MCF 10A (cell line): Measurements from ENCODE around the gene DRGX. TPM values are rescaled to one million over a fixed set of nuclear protein-coding genes. Genes with fewer than 3 reads are reported as not detected.

Source experiments
- BruUV-seq: library from RNA; stranded (reverse); fragments of 400-500 nt; replicated peaks from 2 replicates; lab custom pipeline; 2021; lab: Mats Ljungman, UMichigan
- CTCF ChIA-PET: fragments of 300-600 bp; sonication (Branson Sonifier 250); formaldehyde crosslinking; extraction: SDS; loops from one replicate; lab custom pipeline; 2021; ENCODE audit warnings: antibody characterized with exemption, inconsistent platforms; lab: Yijun Ruan, JAX
- POLR2A ChIA-PET: fragments of 300-600, 350-650 bp; sonication (Branson Sonifier 250); formaldehyde crosslinking; extraction: SDS; loops from one replicate; lab custom pipeline; 2020; ENCODE audit warnings: antibody characterized with exemption, inconsistent platforms; lab: Yijun Ruan, JAX
- DNase-seq: peaks from one replicate; pipeline ENCODE4 v3.0.0-alpha.2; 2018; ENCODE audit not compliant: unreplicated experiment
- H3K27ac Mint-ChIP-seq: one replicate; pipeline ENCODE4 v1.8.0; 2022; ENCODE audit warnings: mild to moderate bottlenecking, low read depth, mixed read lengths; ENCODE audit not compliant: unreplicated experiment
- H3K27me3 Mint-ChIP-seq: one replicate; pipeline ENCODE4 v1.8.0; 2022; ENCODE audit warnings: mixed read lengths; ENCODE audit not compliant: insufficient read depth, unreplicated experiment
- H3K36me3 Mint-ChIP-seq: one replicate; pipeline ENCODE4 v1.8.0; 2022; ENCODE audit warnings: mild to moderate bottlenecking, moderate library complexity, mixed read lengths; ENCODE audit not compliant: insufficient read depth, unreplicated experiment
- H3K4me1 Mint-ChIP-seq: one replicate; pipeline ENCODE4 v1.8.0; 2022; ENCODE audit warnings: mixed read lengths; ENCODE audit not compliant: insufficient read depth, unreplicated experiment
- H3K4me3 Mint-ChIP-seq: one replicate; pipeline ENCODE4 v1.8.0; 2022; ENCODE audit warnings: mild to moderate bottlenecking, moderate library complexity, mixed read lengths; ENCODE audit not compliant: unreplicated experiment
- H3K9me3 Mint-ChIP-seq: one replicate; pipeline ENCODE4 v1.8.0; 2022; ENCODE audit warnings: mixed read lengths; ENCODE audit not compliant: unreplicated experiment
- CTCF ChIP-seq: fragments of 200-600 bp; IDR thresholded peaks from one replicate; pipeline ENCODE4 v1.8.0; 2022; ENCODE audit warnings: antibody characterized with exemption, mild to moderate bottlenecking; ENCODE audit not compliant: unreplicated experiment
- intact Hi-C: fragments of 100-400 bp; cut with micrococcal nuclease; formaldehyde crosslinking; loops from 2 replicates; pipeline ENCODE4 v1.14.1; 2022
- total RNA-seq: library from RNA; stranded (reverse); gene quantifications from 2 replicates; pipeline ENCODE4 v1.2.3, GENCODE V29; 2022

DRGX gene
- total RNA-seq, 1 experiment from 2014 or later: not detected

GRCh38 chr10:49318755-49319154 is 77.1 kb downstream of the DRGX start:
- POLR2A ChIA-PET: no interaction called here
- H3K36me3 Mint-ChIP-seq: no peaks in the 10 kb centered on the region
- H3K9me3 Mint-ChIP-seq: no peaks in the 10 kb centered on the region
- H3K27ac Mint-ChIP-seq: no peak overlapping the region
- intact Hi-C loops: no loop called here
- no peaks in the 10 kb centered on the region for H3K4me1 Mint-ChIP-seq
- no peak for TF ChIP-seq CTCF
- CTCF ChIA-PET: interaction anchor here (0.6 kb wide), 1 partner anchor 40 kb away, joined by 4 read pairs; no protein-coding TSS in a partner anchor
- no peak overlapping the region for H3K4me3 Mint-ChIP-seq
- peaks cover 45% of the 10 kb centered on the region for H3K27me3 Mint-ChIP-seq
- no TSS peak for BruUV-seq
- DNase-seq: no peak

- H3K27me3 Mint-ChIP-seq: peaks cover 45% of the 10 kb centered on the region
- no peak overlapping the region for H3K27ac Mint-ChIP-seq
- DNase-seq: no peak
- no TSS peak for BruUV-seq
- no peaks in the 10 kb centered on the region for H3K36me3 Mint-ChIP-seq
- no peak overlapping the region for H3K4me3 Mint-ChIP-seq
- intact Hi-C loops: no loop called here
- no peaks in the 10 kb centered on the region for H3K9me3 Mint-ChIP-seq
- H3K4me1 Mint-ChIP-seq: no peaks in the 10 kb centered on the region
- no peak for TF ChIP-seq CTCF
- POLR2A ChIA-PET: interaction anchor here (0.7 kb wide), 1 partner anchor 28 kb away, joined by 3 read pairs; no protein-coding TSS in a partner anchor
- CTCF ChIA-PET: interaction anchor here (0.6 kb wide), 1 partner anchor 41 kb away, joined by 4 read pairs; no protein-coding TSS in a partner anchor
Measured at GRCh38 chr10:49318028-49318427, 77.9 kb downstream of the DRGX start.

GRCh38 chr10:49314806-49315205 is 81.1 kb downstream of the DRGX start:
- BruUV-seq: no TSS peak
- intact Hi-C loops: no loop called here
- Mint-ChIP-seq H3K4me3 (no peak overlapping the region), H3K27ac (no peak overlapping the region), H3K4me1 (no peaks in the 10 kb centered on the region), H3K36me3 (no peaks in the 10 kb centered on the region), H3K27me3 (peaks cover 41% of the 10 kb centered on the region), H3K9me3 (no peaks in the 10 kb centered on the region)
- no peak for DNase-seq
- ChIA-PET CTCF (interaction anchor here (0.6 to 0.7 kb wide), 3 partner anchors 240 to 538 kb away, joined by 3 to 4 read pairs (median 3); no protein-coding TSS in a partner anchor), POLR2A (interaction anchor here (0.7 kb wide), 1 partner anchor 108 kb away, joined by 3 read pairs; no protein-coding TSS in a partner anchor)
- TF ChIP-seq CTCF: no peak

Other genes starting within 250 kb of the DRGX start
- not detected in 2 replicates for gene TMEM273, start 207.7 kb downstream of the DRGX start, total RNA-seq
- not detected in 2 replicates for gene C10orf71, start 96.9 kb downstream of the DRGX start, total RNA-seq
- gene ERCC6, start 143.0 kb upstream of the DRGX start, total RNA-seq: 54.0 and 64.4 TPM in 2 replicates
- gene SLC18A3, start 214.2 kb upstream of the DRGX start, total RNA-seq: not detected in 2 replicates
- gene CHAT, start 217.9 kb upstream of the DRGX start, total RNA-seq: not detected in 2 replicates